Stomach (tissue), 9 donors: ENCODE measurements around the gene SLC6A20. TPM values are rescaled to one million over a fixed set of nuclear protein-coding genes. Genes with fewer than 3 reads are reported as not detected.
A peak's percentile ranks its signal among the peaks of the same experiment; 100 is the strongest.

Source experiments
- DNase-seq, 2 donors: peaks; one replicate each; pipeline versions ENCODE4 v3.0.0 to v3.0.0-alpha.2; 2013 to 2019
- H3K27ac ChIP-seq, 5 donors: fragments of 200-600 bp in 4 of 5; sonication (generic) in 4 of 5; one replicate each; pipeline ENCODE4 v1.5.1; 2013 to 2019; ENCODE audit warnings: mild to moderate bottlenecking in 1 of 5, moderate library complexity in 1 of 5
- H3K27me3 ChIP-seq, 3 donors: fragments of 200-600 bp; sonication (generic); one replicate each; pipeline ENCODE4 v1.5.1; 2017 to 2019; ENCODE audit warnings: mixed run types in 1 of 3
- H3K36me3 ChIP-seq, 4 donors: fragments of 200-600 bp; sonication (generic); 1 replicate in 3 of 4; 2 replicates in 1 of 4; pipeline ENCODE4 v1.5.1; 2016 to 2019
- H3K4me1 ChIP-seq, 4 donors: fragments of 200-600 bp; sonication (generic); one replicate each; pipeline ENCODE4 v1.5.1; 2016 to 2019
- H3K4me3 ChIP-seq, 4 donors: fragments of 200-600 bp; sonication (generic) in 3 of 4; one replicate each; pipeline ENCODE4 v1.5.1; 2016 to 2019; ENCODE audit warnings: mild to moderate bottlenecking in 1 of 4
- H3K9me3 ChIP-seq, 4 donors: fragments of 200-600 bp; sonication (generic); one replicate each; pipeline ENCODE4 v1.5.1; 2016 to 2019
- CTCF ChIP-seq, 7 experiments: fragments of 450-650 bp in 4 of 7; fragments of 200-600 bp in 3 of 7; sonication (generic) in 3 of 7; IDR thresholded peaks; one replicate each; pipeline ENCODE4 v1.5.1; 2016 to 2019; ENCODE audit warnings: antibody characterized with exemption in 7 of 7, control low read depth in 2 of 7, mild to moderate bottlenecking in 1 of 7
- EP300 ChIP-seq: sonication (generic); formaldehyde crosslinking; IDR thresholded peaks from one replicate; pipeline ENCODE4 v1.6.1; 2017; ENCODE audit warnings: antibody characterized with exemption
- POLR2A ChIP-seq, 4 donors: fragments of 450-650 bp; IDR thresholded peaks; one replicate each; pipeline ENCODE4 v1.6.1; 2016; ENCODE audit warnings: antibody characterized with exemption in 4 of 4, control low read depth in 2 of 4, mild to moderate bottlenecking in 1 of 4, moderate library complexity in 1 of 4
- POLR2AphosphoS5 ChIP-seq, 3 donors: sonication (generic); formaldehyde crosslinking; IDR thresholded peaks; one replicate each; pipeline ENCODE4 v1.6.1; 2016; ENCODE audit warnings: antibody characterized with exemption in 3 of 3
- WGBS, 5 donors: extraction: QIAGEN DNeasy Blood & Tissue Kit in 3 of 5; methylation state at CpG; one replicate each; pipeline versions ENCODE4 v1.1.5 to v1.1.7; 2013 to 2018; 5-methylcytosine and 5-hydroxymethylcytosine counted together
- intact Hi-C: fragments of 100-400 bp; cut with DNase I; formaldehyde crosslinking; loops from one replicate; pipeline ENCODE4 v1.15.1; 2023; ENCODE audit warnings: low total_unique reads
- polyA plus RNA-seq, 3 donors: library from polyadenylated mRNA; stranded (reverse); fragments of 200-250 nt; gene quantifications; one replicate each; pipeline ENCODE4 v1.2.3, GENCODE V29; 2013
- total RNA-seq, 5 donors: library from RNA; depleted of rRNA; stranded (reverse); fragments of >200 nt; gene quantifications; one replicate each; pipeline versions ENCODE4 v1.1.0 to v1.2.3, GENCODE V29; 2014 to 2016
- donor health status: healthy with polysubstance abuse.
- donor health status: Bipolar disorder and iron deficiency.
- donor health status: healthy.

The SLC6A20 gene
- total and polyA plus RNA-seq, 8 donors: 0.10 to 2.6 (median 0.58) TPM; not detected in 3

- H3K4me1 ChIP-seq: peaks cover 0 to 1% (median 0%) of the 10 kb centered on the region in 4 donors
- peak in 1 of 2 donors; percentile 14 for DNase-seq
- 76 to 86% (median 82%) methylated on average over 3 of the region's 3 CpGs for WGBS, 5 donors
- intact Hi-C loops: no loop called here
- H3K9me3 ChIP-seq: peaks cover 8 to 14% (median 9%) of the 10 kb centered on the region in 4 donors
- no peaks in the 10 kb centered on the region for H3K27me3 ChIP-seq
- no peak overlapping the region for H3K27ac ChIP-seq
- TF ChIP-seq EP300: no peak
- no peak for TF ChIP-seq POLR2AphosphoS5 (IDR thresholded peaks at IDR 0.05)
- no peak for TF ChIP-seq CTCF (IDR thresholded peaks at IDR 0.05)
- TF ChIP-seq POLR2A (IDR thresholded peaks at IDR 0.05): no peak
- no peaks in the 10 kb centered on the region for H3K36me3 ChIP-seq
- no peak overlapping the region for H3K4me3 ChIP-seq
Observed at GRCh38 chr3:45785605-45786150, 10.7 kb downstream of the SLC6A20 start.

GRCh38 chr3:45783667-45784066 lies 12.7 kb downstream of the SLC6A20 start:
- Histone ChIP-seq H3K4me1 (peaks cover 0 to 10% (median 4%) of the 10 kb centered on the region in 4 donors), H3K9me3 (peaks cover 0 to 5% (median 0%) of the 10 kb centered on the region in 4 donors), H3K27ac (no peak overlapping the region), H3K4me3 (no peak overlapping the region), H3K27me3 (no peaks in the 10 kb centered on the region), H3K36me3 (no peaks in the 10 kb centered on the region)
- TF ChIP-seq POLR2AphosphoS5 (IDR thresholded peaks at IDR 0.05) (no peak), CTCF (IDR thresholded peaks at IDR 0.05) (no peak), EP300 (no peak), POLR2A (IDR thresholded peaks at IDR 0.05) (no peak)
- intact Hi-C loops: no loop called here
- 84 to 92% (median 87%) methylated on average over 3 of the region's 3 CpGs for WGBS, 5 donors
- no peak for DNase-seq

GRCh38 chr3:45782381-45782780 lies 14.0 kb downstream of the SLC6A20 start:
- 91 to 95% (median 92%) methylated on average over 3 of the region's 3 CpGs for WGBS, 5 donors
- Histone ChIP-seq H3K27me3 (no peaks in the 10 kb centered on the region), H3K36me3 (no peaks in the 10 kb centered on the region), H3K27ac (no peak overlapping the region), H3K4me1 (peaks cover 0 to 10% (median 4%) of the 10 kb centered on the region in 4 donors), H3K9me3 (peaks cover 0 to 5% (median 0%) of the 10 kb centered on the region in 4 donors), H3K4me3 (no peak overlapping the region)
- intact Hi-C loops: no loop called here
- TF ChIP-seq EP300: no peak
- TF ChIP-seq POLR2A (IDR thresholded peaks at IDR 0.05): no peak
- TF ChIP-seq CTCF (IDR thresholded peaks at IDR 0.05): no peak
- no peak for TF ChIP-seq POLR2AphosphoS5 (IDR thresholded peaks at IDR 0.05)
- no peak for DNase-seq

- WGBS, 5 donors: 90 to 98% (median 95%) methylated on average over 7 to 12 of the region's 12 CpGs
Observed at GRCh38 chr3:45781841-45782240, 14.5 kb downstream of the SLC6A20 start.

More at GRCh38 chr3:45781841-45782240, 14.5 kb downstream of the SLC6A20 start:
- TF ChIP-seq POLR2A (IDR thresholded peaks at IDR 0.05): no peak
- TF ChIP-seq EP300: no peak
- no peak for TF ChIP-seq CTCF (IDR thresholded peaks at IDR 0.05)
- TF ChIP-seq POLR2AphosphoS5 (IDR thresholded peaks at IDR 0.05): no peak
- intact Hi-C loops: no loop called here
- Histone ChIP-seq H3K4me1 (peaks cover 0 to 10% (median 4%) of the 10 kb centered on the region in 4 donors), H3K9me3 (peaks cover 0 to 5% (median 0%) of the 10 kb centered on the region in 4 donors), H3K4me3 (no peak overlapping the region), H3K36me3 (no peaks in the 10 kb centered on the region), H3K27ac (no peak overlapping the region), H3K27me3 (no peaks in the 10 kb centered on the region)
- DNase-seq: peak in 1 of 2 donors; percentile 9
